Type B pancreatic cell (in vitro differentiated cells): ENCODE measurements around the gene OSM. TPM values are rescaled to one million over a fixed set of nuclear protein-coding genes. Genes with fewer than 3 reads are reported as not detected.

Experiments used
- DNase-seq: peaks from one replicate; pipeline ENCODE4 v3.0.0; 2021; ENCODE audit warnings: mixed read lengths; ENCODE audit not compliant: unreplicated experiment; ENCODE audit errors: extremely low spot score
- H3K27ac Mint-ChIP-seq: 2 replicates; pipeline ENCODE4 v1.8.0; 2021; ENCODE audit warnings: mild to moderate bottlenecking, mixed read lengths
- H3K27me3 Mint-ChIP-seq: 2 replicates; pipeline ENCODE4 v1.8.0; 2021; ENCODE audit warnings: mixed read lengths
- H3K36me3 Mint-ChIP-seq: 2 replicates; pipeline ENCODE4 v1.8.0; 2021; ENCODE audit warnings: mixed read lengths
- H3K4me1 Mint-ChIP-seq: one replicate; pipeline ENCODE4 v1.8.0; 2021; ENCODE audit warnings: mixed read lengths; ENCODE audit not compliant: unreplicated experiment
- H3K4me3 Mint-ChIP-seq: 2 replicates; pipeline ENCODE4 v1.8.0; 2021; ENCODE audit warnings: mild to moderate bottlenecking, mixed read lengths
- H3K9me3 Mint-ChIP-seq: 2 replicates; pipeline ENCODE4 v1.8.0; 2021; ENCODE audit warnings: mixed read lengths
- long read RNA-seq: library from polyadenylated mRNA; unstranded; transcript quantifications from one replicate; pipeline ENCODE4 v2.0.0, GENCODE V29; 2020
- total RNA-seq: library from RNA; stranded (reverse); gene quantifications from 2 replicates; pipeline ENCODE4 v1.2.1, GENCODE V29; 2021; ENCODE audit warnings: low replicate concordance
- TF ChIP-seq, protein P1 (sequence below): fragments of 200-600 bp; sonication (generic); conservative IDR thresholded peaks from 2 replicates; pipeline ENCODE4 v1.5.0; 2021; ENCODE audit warnings: antibody characterized with exemption, mild to moderate bottlenecking

OSM gene
- not detected in 2 replicates for total RNA-seq
- long read RNA-seq = 0 reads

GRCh38 chr22:30266445-30267381 lies at the start of gene OSM:
OSM (minus strand) TSS chr22:30266851; CDS start chr22:30266799, 52 bp downstream.
- H3K9me3 Mint-ChIP-seq = no peaks in the 10 kb centered on the region
- TF ChIP-seq, protein P1, sequence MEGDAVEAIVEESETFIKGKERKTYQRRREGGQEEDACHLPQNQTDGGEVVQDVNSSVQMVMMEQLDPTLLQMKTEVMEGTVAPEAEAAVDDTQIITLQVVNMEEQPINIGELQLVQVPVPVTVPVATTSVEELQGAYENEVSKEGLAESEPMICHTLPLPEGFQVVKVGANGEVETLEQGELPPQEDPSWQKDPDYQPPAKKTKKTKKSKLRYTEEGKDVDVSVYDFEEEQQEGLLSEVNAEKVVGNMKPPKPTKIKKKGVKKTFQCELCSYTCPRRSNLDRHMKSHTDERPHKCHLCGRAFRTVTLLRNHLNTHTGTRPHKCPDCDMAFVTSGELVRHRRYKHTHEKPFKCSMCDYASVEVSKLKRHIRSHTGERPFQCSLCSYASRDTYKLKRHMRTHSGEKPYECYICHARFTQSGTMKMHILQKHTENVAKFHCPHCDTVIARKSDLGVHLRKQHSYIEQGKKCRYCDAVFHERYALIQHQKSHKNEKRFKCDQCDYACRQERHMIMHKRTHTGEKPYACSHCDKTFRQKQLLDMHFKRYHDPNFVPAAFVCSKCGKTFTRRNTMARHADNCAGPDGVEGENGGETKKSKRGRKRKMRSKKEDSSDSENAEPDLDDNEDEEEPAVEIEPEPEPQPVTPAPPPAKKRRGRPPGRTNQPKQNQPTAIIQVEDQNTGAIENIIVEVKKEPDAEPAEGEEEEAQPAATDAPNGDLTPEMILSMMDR = no peak
- H3K4me3 Mint-ChIP-seq = no peak within 1 kb of the TSS
- no peak within 1 kb of the TSS for H3K27ac Mint-ChIP-seq
- H3K27me3 Mint-ChIP-seq = peaks cover 5% of the 10 kb centered on the region
- no peaks in the 10 kb centered on the region for H3K36me3 Mint-ChIP-seq
- no peak for DNase-seq
- peaks cover 7% of the 10 kb centered on the region for H3K4me1 Mint-ChIP-seq

DNA sequence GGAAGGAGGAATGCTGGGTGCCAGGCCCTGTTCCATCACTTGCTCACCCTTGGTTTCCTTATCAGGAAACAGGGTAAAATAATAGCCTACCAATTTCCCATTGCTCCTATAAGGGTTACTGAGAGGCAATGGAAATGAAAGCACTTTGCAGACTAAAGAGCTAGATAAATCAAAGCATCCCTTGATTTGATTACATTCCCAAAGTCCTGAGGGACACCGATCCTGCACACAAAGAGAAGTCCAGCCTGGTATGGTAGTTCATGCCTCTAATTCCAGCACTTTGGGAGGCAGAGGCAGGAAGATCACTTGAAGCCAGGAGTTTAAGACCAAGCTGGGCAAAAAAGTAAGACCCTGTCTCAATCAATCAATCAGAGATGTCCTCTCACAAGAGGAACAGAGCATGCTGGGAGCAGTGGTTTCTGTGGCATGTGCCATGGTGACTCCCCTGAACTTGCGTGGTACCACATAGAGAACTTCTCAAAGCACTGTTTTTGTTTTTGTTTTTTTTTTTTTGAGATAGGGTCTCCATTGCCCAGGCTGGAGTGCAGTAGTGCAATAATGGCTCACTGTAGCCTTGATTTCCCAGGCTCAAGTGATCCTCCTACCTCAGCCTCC lies 49.4 kb upstream of the OSM start:
- Mint-ChIP-seq H3K36me3 (peaks cover 16% of the 10 kb centered on the region), H3K4me1 (peaks cover 28% of the 10 kb centered on the region), H3K27me3 (no peaks in the 10 kb centered on the region), H3K4me3 (no peak overlapping the region), H3K9me3 (peaks cover 5% of the 10 kb centered on the region), H3K27ac (peak overlapping the region; percentile 29)
- TF ChIP-seq, protein P1 = no peak
- DNase-seq = no peak

DNA sequence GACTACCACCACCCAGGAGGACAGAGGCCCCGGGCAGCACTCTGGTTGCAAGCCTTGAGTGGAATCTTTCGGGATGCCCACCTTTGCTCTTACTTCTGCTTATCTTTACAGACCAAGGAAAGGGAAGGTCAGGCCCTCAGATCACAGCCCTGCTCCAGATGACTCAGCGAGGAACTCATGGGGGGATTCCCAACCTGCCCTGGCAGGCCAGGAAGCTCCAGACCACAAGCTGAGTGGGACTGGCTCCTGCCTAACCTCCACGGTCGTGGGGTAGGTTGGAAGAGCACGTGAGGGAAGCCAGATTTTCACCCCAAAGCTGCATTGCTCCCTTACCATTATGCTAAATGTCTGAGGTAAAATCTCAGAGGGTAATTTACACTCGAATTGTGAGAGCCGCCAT lies 48.3 kb upstream of the OSM start:
- Mint-ChIP-seq H3K27me3 (no peaks in the 10 kb centered on the region), H3K36me3 (peaks cover 16% of the 10 kb centered on the region), H3K4me3 (no peak overlapping the region), H3K4me1 (peaks cover 39% of the 10 kb centered on the region), H3K27ac (no peak overlapping the region), H3K9me3 (peaks cover 5% of the 10 kb centered on the region)
- DNase-seq = no peak
- TF ChIP-seq, protein P1 = no peak

- H3K4me1 Mint-ChIP-seq = peaks cover 38% of the 10 kb centered on the region
- TF ChIP-seq, protein P1 = no peak
- DNase-seq = no peak
- H3K27me3 Mint-ChIP-seq = no peaks in the 10 kb centered on the region
- peak overlapping the region; percentile 22 for H3K4me3 Mint-ChIP-seq
- peaks cover 10% of the 10 kb centered on the region for H3K36me3 Mint-ChIP-seq
- peak overlapping the region; percentile 83 for H3K27ac Mint-ChIP-seq
- H3K9me3 Mint-ChIP-seq = peaks cover 1% of the 10 kb centered on the region
These were observed 47.1 kb upstream of the OSM start for GRCh38 chr22:30313527-30314363.

DNA sequence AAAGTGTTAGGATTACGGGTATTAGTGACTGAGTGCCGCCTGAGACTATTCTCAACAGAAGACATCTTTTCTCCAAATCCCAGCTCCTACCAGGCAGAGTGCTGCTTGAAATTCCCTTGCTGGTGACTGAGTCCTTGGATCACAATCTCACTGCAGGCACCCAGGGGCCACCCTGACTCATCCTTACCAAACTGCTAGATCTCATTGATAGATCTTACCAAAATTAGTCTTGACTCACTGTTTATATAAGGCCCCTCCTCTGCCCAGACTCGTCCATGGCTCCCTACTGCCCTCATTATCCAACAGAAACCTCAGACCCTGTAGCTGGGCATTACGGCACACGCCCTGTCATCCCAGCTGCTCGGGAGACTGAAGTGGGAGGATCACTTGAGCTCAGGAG lies 45.4 kb upstream of the OSM start:
- Mint-ChIP-seq H3K4me3 (peak overlapping the region; percentile 76), H3K4me1 (peaks cover 51% of the 10 kb centered on the region), H3K9me3 (no peaks in the 10 kb centered on the region), H3K36me3 (peaks cover 10% of the 10 kb centered on the region), H3K27me3 (no peaks in the 10 kb centered on the region), H3K27ac (peak overlapping the region; percentile 95)
- TF ChIP-seq, protein P1 = no peak
- no peak for DNase-seq
